Vagina (tissue), 2 donors: ENCODE measurements around the gene INSL4.

Experiments used
- POLR2A ChIP-seq, 2 donors: fragments of 450-650 bp; IDR thresholded peaks; one replicate each; pipeline ENCODE4 v1.6.1; 2017; ENCODE audit warnings: antibody characterized with exemption in 2 of 2, mild to moderate bottlenecking in 2 of 2, moderate library complexity in 2 of 2
- POLR2AphosphoS5 ChIP-seq, 2 donors: sonication (generic); formaldehyde crosslinking; IDR thresholded peaks; one replicate each; pipeline ENCODE4 v1.9.0; 2017; ENCODE audit warnings: antibody characterized with exemption in 2 of 2, mild to moderate bottlenecking in 2 of 2, low read depth in 1 of 2; ENCODE audit not compliant: insufficient read depth in 1 of 2

DNA sequence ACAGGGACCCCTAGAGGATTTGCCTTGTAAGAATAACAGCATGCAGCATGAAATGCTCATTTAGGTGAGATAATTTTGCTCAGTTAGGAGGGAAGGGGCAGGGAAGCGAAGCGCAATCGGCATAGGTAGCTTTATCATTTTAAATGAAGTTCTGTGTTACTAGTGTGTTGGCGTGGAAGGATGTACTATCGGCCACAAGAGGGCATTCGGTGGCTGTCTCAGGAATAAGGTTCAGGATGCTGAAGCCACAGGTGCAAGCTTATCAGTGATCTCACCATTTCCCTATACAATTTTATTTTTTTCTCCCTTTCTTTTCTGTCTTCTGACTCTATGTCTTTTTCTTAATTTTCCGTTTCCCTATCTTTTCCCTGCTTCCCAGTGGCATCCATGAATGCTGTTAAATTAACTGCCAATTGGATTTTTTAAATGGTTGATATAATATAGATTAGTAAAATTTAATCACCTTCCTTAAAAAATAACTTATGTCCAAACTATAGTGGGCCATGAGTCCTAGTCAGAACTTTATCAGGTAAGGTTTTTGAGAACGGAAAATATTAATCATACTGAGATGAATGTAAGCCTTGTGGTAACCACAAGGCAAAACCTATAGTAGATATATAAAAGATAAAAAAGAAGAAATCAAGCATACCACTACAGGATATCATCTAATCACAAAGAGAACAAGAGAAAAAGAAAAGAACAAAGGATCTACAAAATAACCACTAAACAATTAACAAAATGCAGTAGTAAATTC is 44.6 kb upstream of the INSL4 start:
- no peak for TF ChIP-seq POLR2AphosphoS5 (IDR thresholded peaks at IDR 0.05; ENCODE audit: insufficient read depth in 1 of 2, low read depth in 1 of 2)
- TF ChIP-seq POLR2A (IDR thresholded peaks at IDR 0.05), result no peak
